GM23338 (cell line): Measurements from ENCODE around the gene INS. TPM values are rescaled to one million over a fixed set of nuclear protein-coding genes. Genes with fewer than 3 reads are reported as not detected.

ENCODE experiments used
- ATAC-seq: fragments of 200-7000 bp; cut with Tn5 transposase; 3 replicates; pipeline ENCODE4 v1.9.1; 2020
- DNase-seq: peaks from one replicate; pipeline ENCODE4 v3.0.0-alpha.2; 2015; ENCODE audit warnings: low spot score
- H2AFZ ChIP-seq: fragments of 200-600 bp; sonication (generic); 2 replicates; pipeline ENCODE4 v1.8.0; 2016; ENCODE audit warnings: antibody characterized with exemption, mild to moderate bottlenecking, moderate library complexity
- H3F3A ChIP-seq: fragments of 200-600 bp; sonication (generic); replicated peaks from 2 replicates; pipeline ENCODE4 v1.8.0; 2017; ENCODE audit warnings: antibody characterized with exemption, mixed run types, low read depth
- H3K27ac ChIP-seq: fragments of 200-600 bp; sonication (generic); 2 replicates; pipeline ENCODE4 v1.6.1; 2016; ENCODE audit warnings: low read depth
- H3K27me3 ChIP-seq: fragments of 200-600 bp; sonication (generic); 2 replicates; pipeline ENCODE4 v1.8.0; 2016; ENCODE audit warnings: mild to moderate bottlenecking, mixed run types, moderate library complexity; ENCODE audit not compliant: insufficient read depth
- H3K36me3 ChIP-seq: fragments of 200-600 bp; sonication (generic); 2 replicates; pipeline ENCODE4 v1.8.0; 2016; ENCODE audit warnings: mild to moderate bottlenecking; ENCODE audit not compliant: insufficient read depth
- H3K4me1 ChIP-seq: fragments of 200-600 bp; sonication (generic); 2 replicates; pipeline ENCODE4 v1.8.0; 2016; ENCODE audit warnings: mild to moderate bottlenecking, moderate library complexity; ENCODE audit not compliant: insufficient read depth
- H3K4me2 ChIP-seq: fragments of 200-600 bp; sonication (generic); 2 replicates; pipeline ENCODE4 v1.7.1; 2017; ENCODE audit warnings: mixed run types
- H3K4me3 ChIP-seq: fragments of 200-600 bp; sonication (generic); 2 replicates; pipeline ENCODE4 v1.6.1; 2016; ENCODE audit warnings: mixed run types
- H3K79me2 ChIP-seq: fragments of 200-600 bp; sonication (generic); replicated peaks from 2 replicates; pipeline ENCODE4 v1.8.0; 2017; ENCODE audit warnings: mild to moderate bottlenecking; ENCODE audit not compliant: insufficient read depth
- H3K9me2 ChIP-seq: fragments of 200-600 bp; sonication (generic); 2 replicates; pipeline ENCODE4 v1.8.0; 2017; ENCODE audit not compliant: insufficient read depth
- H4K20me1 ChIP-seq: fragments of 200-600 bp; sonication (generic); replicated peaks from 2 replicates; pipeline ENCODE4 v1.8.0; 2017; ENCODE audit warnings: mild to moderate bottlenecking; ENCODE audit not compliant: insufficient read depth
- H3K27ac Mint-ChIP-seq: 2 replicates; pipeline ENCODE4 v1.8.0; 2020; ENCODE audit warnings: inconsistent platforms, mild to moderate bottlenecking, moderate library complexity, mixed read lengths
- H3K27me3 Mint-ChIP-seq: 3 replicates; pipeline ENCODE4 v1.8.0; 2022; ENCODE audit warnings: low read depth, mild to moderate bottlenecking, moderate library complexity, mixed read lengths, inconsistent platforms; ENCODE audit not compliant: insufficient read depth, poor library complexity
- H3K36me3 Mint-ChIP-seq: 3 replicates; pipeline ENCODE4 v1.8.0; 2021; ENCODE audit warnings: low read depth, mild to moderate bottlenecking, inconsistent platforms, moderate library complexity, mixed read lengths
- H3K4me1 Mint-ChIP-seq: 3 replicates; pipeline ENCODE4 v1.8.0; 2020; ENCODE audit warnings: mild to moderate bottlenecking, inconsistent platforms, mixed read lengths
- H3K4me3 Mint-ChIP-seq: 3 replicates; pipeline ENCODE4 v1.8.0; 2021; ENCODE audit warnings: moderate library complexity, mild to moderate bottlenecking, inconsistent platforms, mixed read lengths
- H3K9me3 Mint-ChIP-seq: 3 replicates; pipeline ENCODE4 v1.8.0; 2020; ENCODE audit warnings: moderate library complexity, mild to moderate bottlenecking, inconsistent platforms, mixed read lengths
- CREB1 ChIP-seq: fragments of 250-450 bp; sonication (Bioruptor Pico); IDR thresholded peaks from 2 replicates; pipeline ENCODE4 v1.5.0; 2020; ENCODE audit warnings: low read depth, mild to moderate bottlenecking, moderate library complexity
- CTCF ChIP-seq, 2 experiments: fragments of 200-600 bp in 1 of 2; sonication (generic) in 1 of 2; conservative IDR thresholded peaks; 2 replicates each; pipeline versions ENCODE4 v1.5.1 to v1.6.1; 2016 to 2017; ENCODE audit warnings: antibody characterized with exemption in 2 of 2, low read depth in 2 of 2, mild to moderate bottlenecking in 2 of 2, moderate library complexity in 1 of 2
- ETS1 ChIP-seq: IDR thresholded peaks from 2 replicates; pipeline ENCODE4 v1.6.1; 2016; ENCODE audit warnings: antibody characterized with exemption
- EZH2 ChIP-seq: fragments of 200-600 bp; sonication (generic); IDR thresholded peaks from one replicate; pipeline ENCODE4 v1.8.0; 2017; ENCODE audit warnings: antibody characterized with exemption, mild to moderate bottlenecking, low read depth; ENCODE audit not compliant: unreplicated experiment
- EZH2phosphoT487 ChIP-seq: fragments of 200-600 bp; sonication (generic); IDR thresholded peaks from one replicate; pipeline ENCODE4 v1.8.1; 2018; ENCODE audit warnings: antibody characterized with exemption; ENCODE audit not compliant: unreplicated experiment
- JUNB ChIP-seq: IDR thresholded peaks from one replicate; pipeline ENCODE4 v1.6.1; 2016; ENCODE audit warnings: antibody characterized with exemption; ENCODE audit not compliant: unreplicated experiment
- NANOG ChIP-seq: IDR thresholded peaks from 2 replicates; pipeline ENCODE4 v1.6.1; 2016; ENCODE audit warnings: antibody characterized with exemption, borderline replicate concordance
- POLR2AphosphoS5 ChIP-seq: IDR thresholded peaks from 2 replicates; pipeline ENCODE4 v1.6.1; 2016; ENCODE audit warnings: antibody characterized with exemption, low read depth
- REST ChIP-seq: IDR thresholded peaks from one replicate; pipeline ENCODE4 v1.6.1; 2018; ENCODE audit warnings: antibody characterized with exemption; ENCODE audit not compliant: unreplicated experiment
- STAT1 ChIP-seq: IDR thresholded peaks from one replicate; pipeline ENCODE4 v1.6.1; 2016; ENCODE audit warnings: antibody characterized with exemption; ENCODE audit not compliant: unreplicated experiment
- ZNF114 ChIP-seq: fragments of 250-450 bp; sonication (Bioruptor Pico); IDR thresholded peaks from 2 replicates; pipeline ENCODE4 v1.5.0; 2020; ENCODE audit warnings: mild to moderate bottlenecking, moderate library complexity
- ZNF331 ChIP-seq: fragments of 250-450 bp; sonication (Bioruptor Pico); IDR thresholded peaks from 2 replicates; pipeline ENCODE4 v1.5.0; 2020; ENCODE audit warnings: low read depth, mild to moderate bottlenecking, moderate library complexity
- ZNF462 ChIP-seq: fragments of 250-450 bp; sonication (Bioruptor Pico); IDR thresholded peaks from 2 replicates; pipeline ENCODE4 v1.5.0; 2020; ENCODE audit warnings: mild to moderate bottlenecking, moderate library complexity
- polyA plus RNA-seq: library from polyadenylated mRNA; unstranded; fragments of >200 nt; fragmentation: Nextera tagmentation; extraction: Ambion mirVana; gene quantifications from 2 replicates; pipeline ENCODE4 v1.2.1, GENCODE V29; 2016
- total RNA-seq: library from RNA; depleted of rRNA; stranded (reverse); fragments of >200 nt; shearing (Covaris generic); gene quantifications from 2 replicates; pipeline ENCODE4 v1.2.3, GENCODE V29; 2014

INS gene
- total and polyA plus RNA-seq, 2 experiments from 2014 or later = not detected

- no peak overlapping the region for H3K27ac ChIP-seq
- no peak overlapping the region for H3K4me3 ChIP-seq
- H3K36me3 Mint-ChIP-seq = peaks cover 11% of the 10 kb centered on the region
- H3K36me3 ChIP-seq = no peaks in the 10 kb centered on the region
- no peak overlapping the region for H2AFZ ChIP-seq
- no peak for TF ChIP-seq CREB1
- TF ChIP-seq REST = no peak
- TF ChIP-seq EZH2 = no peak
- no peak for TF ChIP-seq POLR2AphosphoS5
- no peak for TF ChIP-seq NANOG
- no peak for TF ChIP-seq ETS1
- TF ChIP-seq STAT1 = no peak
- TF ChIP-seq ZNF331 (CRISPR knock-in tag) = no peak
- TF ChIP-seq JUNB = no peak
- no peak for TF ChIP-seq CTCF (conservative IDR thresholded peaks at IDR 0.05; ENCODE audit: low read depth in 2 of 2)
- no peak for TF ChIP-seq EZH2phosphoT487
- no peak for TF ChIP-seq ZNF114 (CRISPR knock-in tag)
- no peak for TF ChIP-seq ZNF462 (CRISPR knock-in tag)
- no peak for DNase-seq
- H3K4me1 ChIP-seq = no peaks in the 10 kb centered on the region
- no peaks in the 10 kb centered on the region for H4K20me1 ChIP-seq
- H3K79me2 ChIP-seq = no peaks in the 10 kb centered on the region
- H3K4me3 Mint-ChIP-seq = no peak overlapping the region
- no peaks in the 10 kb centered on the region for H3F3A ChIP-seq
- no peaks in the 10 kb centered on the region for H3K9me2 ChIP-seq
- no peak for ATAC-seq
- H3K9me3 Mint-ChIP-seq = peaks cover 22% of the 10 kb centered on the region
- H3K4me1 Mint-ChIP-seq = no peaks in the 10 kb centered on the region; the same call in 2 of the 3 replicates
- no peak overlapping the region for H3K27ac Mint-ChIP-seq
- no peak overlapping the region for H3K4me2 ChIP-seq
- H3K27me3 ChIP-seq = no peaks in the 10 kb centered on the region
- H3K27me3 Mint-ChIP-seq = peaks cover 12% of the 10 kb centered on the region
These were observed 47.2 kb downstream of the INS start for GRCh38 chr11:2113776-2114175.
